HL-60 (cell line): ENCODE data around the gene COTL1.
A peak's percentile ranks its signal among the peaks of the same experiment; 100 is the strongest.

Source experiments
- DNase-seq, 2 experiments: peaks; one replicate each; pipeline ENCODE4 v3.0.0-alpha.2; 2010 to 2020; ENCODE audit warnings: low read depth in 1 of 2, low spot score in 1 of 2
- H3K27ac ChIP-seq: fragments of 250-450 bp; sonication (Bioruptor Pico); replicated peaks from 2 replicates; pipeline ENCODE4 v1.5.1; 2020; ENCODE audit warnings: mild to moderate bottlenecking, moderate library complexity
- H3K27me3 ChIP-seq: fragments of 250-450 bp; sonication (Bioruptor Pico); 2 replicates; pipeline ENCODE4 v1.5.1; 2021; ENCODE audit warnings: mild to moderate bottlenecking, moderate library complexity; ENCODE audit not compliant: insufficient read depth, poor library complexity, severe bottlenecking
- H3K4me3 ChIP-seq: replicated peaks from 2 replicates; pipeline ENCODE4 v1.5.1; 2011; ENCODE audit warnings: mild to moderate bottlenecking, control low read depth, low read length; ENCODE audit not compliant: insufficient read depth
- GABPA ChIP-seq: IDR thresholded peaks from 2 replicates; pipeline ENCODE4 v1.6.1; 2012; ENCODE audit warnings: low read depth
- POLR2AphosphoS5 ChIP-seq: IDR thresholded peaks from 2 replicates; pipeline ENCODE4 v1.6.1; 2012; ENCODE audit warnings: low read depth
- SPI1 ChIP-seq: IDR thresholded peaks from 2 replicates; pipeline ENCODE4 v1.6.1; 2012; ENCODE audit warnings: low read depth, mild to moderate bottlenecking, borderline replicate concordance
- TF ChIP-seq, protein P1 (sequence below): IDR thresholded peaks from 2 replicates; pipeline ENCODE4 v1.6.1; 2012; ENCODE audit warnings: low read depth; ENCODE audit not compliant: insufficient replicate concordance
- TF ChIP-seq, protein P2 (sequence below): IDR thresholded peaks from one replicate; pipeline ENCODE4 v1.5.1; 2011; ENCODE audit warnings: low read length, control low read depth, inconsistent platforms; ENCODE audit not compliant: insufficient read depth

Gene COTL1

DNA sequence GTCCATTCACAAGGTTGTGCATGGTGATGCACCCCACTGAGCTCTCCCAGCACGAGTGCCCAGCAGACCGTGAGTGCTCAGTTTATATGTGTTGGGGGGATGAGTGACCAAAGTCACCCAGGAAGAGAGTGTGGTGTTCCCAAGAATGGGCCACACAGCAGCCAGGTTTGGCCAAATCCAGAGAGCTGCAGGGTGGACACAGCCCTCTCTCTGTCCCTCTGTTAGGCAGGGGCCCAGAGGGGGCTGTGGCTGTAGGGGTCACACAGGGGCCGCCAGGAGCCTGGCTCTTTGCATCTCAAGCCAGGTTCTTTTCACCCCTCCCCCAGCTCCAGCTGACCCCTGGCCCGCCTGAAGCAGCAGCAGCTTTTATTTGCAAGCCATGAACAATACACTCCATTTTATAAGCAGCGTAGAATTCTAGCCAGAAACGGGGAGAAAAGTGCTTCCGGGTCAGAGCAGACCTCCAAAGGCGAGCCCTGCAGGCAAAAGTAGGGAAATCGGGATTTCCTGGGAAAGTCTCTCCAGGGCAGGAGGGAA, 13.3 kb downstream of the COTL1 start:
- TF ChIP-seq SPI1 = no peak
- TF ChIP-seq, protein P1, sequence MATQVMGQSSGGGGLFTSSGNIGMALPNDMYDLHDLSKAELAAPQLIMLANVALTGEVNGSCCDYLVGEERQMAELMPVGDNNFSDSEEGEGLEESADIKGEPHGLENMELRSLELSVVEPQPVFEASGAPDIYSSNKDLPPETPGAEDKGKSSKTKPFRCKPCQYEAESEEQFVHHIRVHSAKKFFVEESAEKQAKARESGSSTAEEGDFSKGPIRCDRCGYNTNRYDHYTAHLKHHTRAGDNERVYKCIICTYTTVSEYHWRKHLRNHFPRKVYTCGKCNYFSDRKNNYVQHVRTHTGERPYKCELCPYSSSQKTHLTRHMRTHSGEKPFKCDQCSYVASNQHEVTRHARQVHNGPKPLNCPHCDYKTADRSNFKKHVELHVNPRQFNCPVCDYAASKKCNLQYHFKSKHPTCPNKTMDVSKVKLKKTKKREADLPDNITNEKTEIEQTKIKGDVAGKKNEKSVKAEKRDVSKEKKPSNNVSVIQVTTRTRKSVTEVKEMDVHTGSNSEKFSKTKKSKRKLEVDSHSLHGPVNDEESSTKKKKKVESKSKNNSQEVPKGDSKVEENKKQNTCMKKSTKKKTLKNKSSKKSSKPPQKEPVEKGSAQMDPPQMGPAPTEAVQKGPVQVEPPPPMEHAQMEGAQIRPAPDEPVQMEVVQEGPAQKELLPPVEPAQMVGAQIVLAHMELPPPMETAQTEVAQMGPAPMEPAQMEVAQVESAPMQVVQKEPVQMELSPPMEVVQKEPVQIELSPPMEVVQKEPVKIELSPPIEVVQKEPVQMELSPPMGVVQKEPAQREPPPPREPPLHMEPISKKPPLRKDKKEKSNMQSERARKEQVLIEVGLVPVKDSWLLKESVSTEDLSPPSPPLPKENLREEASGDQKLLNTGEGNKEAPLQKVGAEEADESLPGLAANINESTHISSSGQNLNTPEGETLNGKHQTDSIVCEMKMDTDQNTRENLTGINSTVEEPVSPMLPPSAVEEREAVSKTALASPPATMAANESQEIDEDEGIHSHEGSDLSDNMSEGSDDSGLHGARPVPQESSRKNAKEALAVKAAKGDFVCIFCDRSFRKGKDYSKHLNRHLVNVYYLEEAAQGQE = no peak
- no peak for TF ChIP-seq GABPA
- no peak for TF ChIP-seq POLR2AphosphoS5
- TF ChIP-seq, protein P2, sequence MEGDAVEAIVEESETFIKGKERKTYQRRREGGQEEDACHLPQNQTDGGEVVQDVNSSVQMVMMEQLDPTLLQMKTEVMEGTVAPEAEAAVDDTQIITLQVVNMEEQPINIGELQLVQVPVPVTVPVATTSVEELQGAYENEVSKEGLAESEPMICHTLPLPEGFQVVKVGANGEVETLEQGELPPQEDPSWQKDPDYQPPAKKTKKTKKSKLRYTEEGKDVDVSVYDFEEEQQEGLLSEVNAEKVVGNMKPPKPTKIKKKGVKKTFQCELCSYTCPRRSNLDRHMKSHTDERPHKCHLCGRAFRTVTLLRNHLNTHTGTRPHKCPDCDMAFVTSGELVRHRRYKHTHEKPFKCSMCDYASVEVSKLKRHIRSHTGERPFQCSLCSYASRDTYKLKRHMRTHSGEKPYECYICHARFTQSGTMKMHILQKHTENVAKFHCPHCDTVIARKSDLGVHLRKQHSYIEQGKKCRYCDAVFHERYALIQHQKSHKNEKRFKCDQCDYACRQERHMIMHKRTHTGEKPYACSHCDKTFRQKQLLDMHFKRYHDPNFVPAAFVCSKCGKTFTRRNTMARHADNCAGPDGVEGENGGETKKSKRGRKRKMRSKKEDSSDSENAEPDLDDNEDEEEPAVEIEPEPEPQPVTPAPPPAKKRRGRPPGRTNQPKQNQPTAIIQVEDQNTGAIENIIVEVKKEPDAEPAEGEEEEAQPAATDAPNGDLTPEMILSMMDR = no peak
- Histone ChIP-seq H3K4me3 (no peak overlapping the region), H3K27me3 (no peaks in the 10 kb centered on the region), H3K27ac (peak overlapping the region; percentile 15)
- no peak for DNase-seq

DNA sequence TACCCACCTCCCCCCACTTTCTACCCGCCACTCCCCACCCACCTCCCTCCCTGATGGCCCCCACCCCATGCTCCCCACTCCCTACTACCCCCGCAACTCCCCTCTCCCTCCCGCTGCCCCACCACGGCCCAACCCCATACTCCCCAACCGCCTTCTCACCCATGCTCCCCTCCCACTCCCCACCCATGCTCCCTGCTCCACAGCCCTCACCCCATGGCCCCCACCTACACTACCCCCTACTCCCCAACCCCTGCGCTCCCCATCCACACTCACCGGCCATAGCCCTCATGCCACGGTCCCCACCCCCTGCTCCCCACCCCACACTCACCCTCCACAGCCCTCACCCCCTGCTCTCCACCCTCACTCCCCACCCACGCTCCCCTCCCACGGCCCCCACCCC, 13.9 kb downstream of the COTL1 start:
- no peak for TF ChIP-seq GABPA
- no peak overlapping the region for H3K4me3 ChIP-seq
- H3K27ac ChIP-seq = no peak overlapping the region; the same call in 1 of the 2 replicates
- DNase-seq = no peak
- no peaks in the 10 kb centered on the region for H3K27me3 ChIP-seq

DNA sequence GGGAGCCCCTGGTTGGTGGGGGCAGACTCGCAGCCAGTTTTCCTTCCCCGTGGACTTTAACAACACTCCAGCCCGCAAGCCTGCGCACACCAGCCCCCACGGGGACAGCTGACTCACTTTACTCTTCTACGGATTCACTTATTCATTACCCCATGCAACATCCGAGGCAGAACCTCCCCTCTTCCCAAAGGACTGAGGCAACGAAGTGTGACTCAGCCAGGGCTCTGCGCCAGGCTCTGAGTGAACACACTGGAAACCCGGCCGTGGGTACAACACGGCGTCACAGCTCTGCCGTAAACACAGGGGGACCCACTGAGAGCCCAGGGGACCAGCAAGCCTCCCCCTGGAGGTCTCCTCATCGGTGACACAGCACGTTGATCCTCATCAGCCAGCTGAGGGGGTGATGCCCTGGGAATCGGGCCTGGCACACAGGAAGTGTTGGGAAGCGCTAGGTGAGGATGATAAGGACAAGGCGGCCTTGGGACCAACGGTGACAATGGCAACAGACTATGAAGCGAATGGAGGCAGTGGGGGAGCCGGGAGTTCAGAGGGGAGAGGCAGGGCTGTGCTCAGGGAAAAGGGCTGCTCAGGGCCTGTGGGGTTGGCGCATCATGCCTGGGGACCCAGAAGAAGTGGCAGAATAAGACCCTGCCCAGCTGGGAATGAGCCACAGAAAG, 14.6 kb downstream of the COTL1 start:
- peak overlapping the region; percentile 91 for H3K27ac ChIP-seq
- peak; percentile 72 to 82 for DNase-seq
- TF ChIP-seq SPI1 = no peak
- TF ChIP-seq, protein P1 = no peak
- TF ChIP-seq GABPA = no peak
- TF ChIP-seq POLR2AphosphoS5 = no peak
- TF ChIP-seq, protein P2 = no peak
- H3K27me3 ChIP-seq = no peaks in the 10 kb centered on the region
- H3K4me3 ChIP-seq = 0 out of 2 replicates have a peak overlapping the region, but pooled peaks have one; percentile 7

DNA sequence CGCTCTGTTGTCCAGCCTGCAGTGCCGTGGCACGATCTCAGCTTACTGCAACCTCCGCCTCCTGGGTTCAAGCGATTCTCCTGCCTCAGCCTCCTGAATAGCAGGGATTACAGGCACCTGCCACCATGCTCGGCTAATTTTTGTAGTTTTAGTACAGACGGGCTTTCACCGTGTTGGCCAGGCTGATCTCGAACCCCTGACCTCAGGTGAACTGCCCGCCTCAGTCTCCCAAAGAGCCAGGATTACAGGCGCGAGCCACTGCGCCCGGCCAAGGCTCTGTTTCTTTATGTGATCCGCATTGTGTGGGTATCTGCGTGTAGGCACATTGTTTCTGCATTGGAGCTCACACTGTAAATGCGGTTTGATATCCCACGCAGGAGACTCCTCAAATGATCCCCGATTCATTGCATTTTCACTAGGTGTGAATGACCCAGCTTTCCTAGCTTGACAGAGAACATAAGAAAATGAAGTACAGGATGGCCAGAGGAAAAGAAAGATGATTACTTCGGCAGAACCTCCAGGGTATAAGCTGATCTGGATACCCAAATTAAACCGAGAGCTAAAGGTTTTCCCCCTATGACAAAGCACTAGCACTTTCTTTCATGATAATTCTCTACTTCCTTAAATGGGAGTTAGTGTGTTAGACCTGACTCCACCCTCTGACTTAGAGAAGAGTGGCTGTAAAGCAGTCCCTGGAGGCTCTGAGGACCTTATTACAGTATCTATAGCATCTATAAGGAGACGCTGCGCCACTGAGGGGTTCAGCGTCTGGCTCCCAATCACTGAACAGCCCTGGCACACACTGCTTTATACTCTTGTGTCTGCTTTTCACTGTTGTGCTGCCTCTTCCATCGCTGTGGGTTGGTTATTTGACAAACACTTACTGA, 17.3 kb downstream of the COTL1 start:
- peak in 1 of 2 experiments; percentile 78 for DNase-seq
- peak overlapping the region; percentile 25 for H3K4me3 ChIP-seq
- peak overlapping the region; percentile 91 for H3K27ac ChIP-seq
- no peaks in the 10 kb centered on the region for H3K27me3 ChIP-seq
- TF ChIP-seq, protein P1 = no peak
- TF ChIP-seq POLR2AphosphoS5 = no peak
- peak; percentile 40; the same call in 1 of the 2 replicates for TF ChIP-seq SPI1
